CD4-positive, alpha-beta T cell treated with Interleukin-21 for 1 hour (primary cell): Measurements from ENCODE around the gene EPB42.

ENCODE experiments used
- DNase-seq: peaks from one replicate; pipeline ENCODE4 v3.0.0-alpha.2; 2020

The EPB42 gene

GRCh38 chr15:43220991-43221403 is at the start of gene EPB42:
TSS of gene EPB42 (minus strand) at chr15:43221018. CDS start at chr15:43220825, 193 bp downstream.
- DNase-seq = no peak

GRCh38 chr15:43270113-43270665 is 49.4 kb upstream of the EPB42 start:
- no peak for DNase-seq

- DNase-seq = no peak
These were observed 47.6 kb upstream of the EPB42 start for GRCh38 chr15:43268111-43269105.

- no peak for DNase-seq
These were observed 46.6 kb upstream of the EPB42 start for GRCh38 chr15:43267439-43267838.

- no peak for DNase-seq
These were observed 46.0 kb upstream of the EPB42 start, which contains the start of gene TGM5 for GRCh38 chr15:43266834-43267233. TSS of gene TGM5 (minus strand) at chr15:43266928. CDS start at chr15:43266849, 79 bp downstream.

GRCh38 chr15:43266386-43266785 is 45.6 kb upstream of the EPB42 start:
- DNase-seq = no peak

GRCh38 chr15:43260011-43260615 is 39.3 kb upstream of the EPB42 start:
- DNase-seq = no peak

- no peak for DNase-seq
These were observed 38.0 kb upstream of the EPB42 start for GRCh38 chr15:43258781-43259180.

GRCh38 chr15:43256341-43256740 is 35.5 kb upstream of the EPB42 start:
- no peak for DNase-seq

GRCh38 chr15:43255376-43255775 is 34.6 kb upstream of the EPB42 start:
- no peak for DNase-seq

- peak; percentile 32 for DNase-seq
These were observed 32.9 kb upstream of the EPB42 start for GRCh38 chr15:43253431-43254403.

- no peak for DNase-seq
These were observed 31.0 kb upstream of the EPB42 start for GRCh38 chr15:43251871-43252250.

GRCh38 chr15:43251185-43251870 is 30.5 kb upstream of the EPB42 start:
- no peak for DNase-seq

GRCh38 chr15:43250785-43251184 is 30.0 kb upstream of the EPB42 start:
- DNase-seq = no peak

GRCh38 chr15:43249699-43250203 is 28.9 kb upstream of the EPB42 start:
- peak; percentile 8 for DNase-seq

GRCh38 chr15:43249236-43249635 is 28.4 kb upstream of the EPB42 start:
- DNase-seq = no peak

GRCh38 chr15:43246261-43246774 is 25.5 kb upstream of the EPB42 start:
- no peak for DNase-seq

GRCh38 chr15:43244092-43244491 is 23.3 kb upstream of the EPB42 start:
- no peak for DNase-seq

- no peak for DNase-seq
These were observed 22.3 kb upstream of the EPB42 start for GRCh38 chr15:43243020-43243645.

- no peak for DNase-seq
These were observed 21.8 kb upstream of the EPB42 start for GRCh38 chr15:43242616-43243015.

GRCh38 chr15:43241100-43241499 is 20.3 kb upstream of the EPB42 start:
- DNase-seq = no peak
